M059J (cell line): Measurements from ENCODE around the gene NPEPL1. TPM values are rescaled to one million over a fixed set of nuclear protein-coding genes. Genes with fewer than 3 reads are reported as not detected.
"Not testable (repeated sequence)": the region's sequence is repeated elsewhere in the genome, so short reads cannot be mapped to it uniquely, and the experiment has no call there.

ENCODE experiments used
- DNase-seq: peaks from one replicate; pipeline ENCODE4 v3.0.0-alpha.2; 2012; ENCODE audit warnings: low read depth
- total RNA-seq: library from RNA; depleted of rRNA; stranded (reverse); fragments of >200 nt; shearing (Covaris generic); gene quantifications from 2 replicates; pipeline ENCODE4 v1.2.3, GENCODE V29; 2014

Gene NPEPL1
- total RNA-seq, 1 experiment from 2014 or later, result 14.1 TPM

GRCh38 chr20:58740356-58741308 lies 48.0 kb downstream of the NPEPL1 start:
- no peak for DNase-seq

DNA sequence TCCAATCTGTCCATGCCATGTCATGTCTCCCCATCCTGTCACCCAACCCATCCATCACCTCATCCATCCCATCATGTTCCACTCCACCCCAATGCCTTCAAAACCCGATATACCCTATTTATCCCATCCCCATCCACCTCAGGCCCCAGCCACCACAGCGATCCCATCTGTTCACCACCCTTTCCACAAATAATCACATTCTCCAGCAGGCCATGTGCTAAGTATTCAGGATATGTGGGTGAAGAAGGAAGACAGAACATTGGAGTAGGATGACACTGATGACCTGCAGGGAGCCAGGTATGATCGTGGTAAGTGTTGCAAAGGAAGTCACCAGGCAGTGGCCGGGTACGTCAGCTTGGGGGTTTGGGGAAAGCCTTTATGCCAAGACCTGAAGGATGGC lies 48.8 kb downstream of the NPEPL1 start:
- DNase-seq, result no peak

GRCh38 chr20:58742668-58743566 lies 50.3 kb downstream of the NPEPL1 start:
- no peak for DNase-seq

DNA sequence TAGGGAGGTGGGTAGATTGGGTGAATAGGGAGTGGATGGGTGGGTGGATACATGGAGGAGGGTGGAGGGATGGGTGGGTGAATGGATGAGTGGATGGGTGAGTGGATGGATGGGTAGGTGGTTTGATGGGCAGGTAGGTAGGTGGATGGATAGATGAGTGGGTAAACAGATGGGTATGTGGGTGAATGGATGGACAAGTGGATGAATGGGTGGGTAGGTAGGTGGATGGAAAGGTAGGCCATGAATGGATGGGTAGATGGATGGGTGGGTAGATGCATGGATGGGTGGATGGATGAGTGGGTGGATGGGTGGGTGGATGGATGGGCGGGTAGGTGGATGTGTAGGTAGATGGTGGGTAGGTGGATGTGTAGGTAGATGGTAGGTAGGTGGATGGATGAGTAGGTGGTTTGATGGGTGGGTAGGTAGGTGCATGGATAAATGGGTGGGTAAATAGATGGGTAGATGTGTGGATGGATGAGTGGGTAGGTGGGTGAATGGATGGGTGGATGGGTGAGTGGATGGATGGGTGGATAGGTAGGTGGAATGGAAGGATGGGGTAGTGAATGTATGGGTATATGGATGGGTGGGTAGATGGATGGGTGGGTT lies 51.4 kb downstream of the NPEPL1 start:
- no peak for DNase-seq

- DNase-seq, result no peak
Observed at GRCh38 chr20:58744836-58745235, 52.2 kb downstream of the NPEPL1 start.

- DNase-seq, result no peak
Observed at GRCh38 chr20:58745391-58745790, 52.8 kb downstream of the NPEPL1 start.

- no peak for DNase-seq
Observed at GRCh38 chr20:58746620-58747019, 54.0 kb downstream of the NPEPL1 start.

- DNase-seq, result no peak
Observed at GRCh38 chr20:58747211-58747610, 54.6 kb downstream of the NPEPL1 start.

DNA sequence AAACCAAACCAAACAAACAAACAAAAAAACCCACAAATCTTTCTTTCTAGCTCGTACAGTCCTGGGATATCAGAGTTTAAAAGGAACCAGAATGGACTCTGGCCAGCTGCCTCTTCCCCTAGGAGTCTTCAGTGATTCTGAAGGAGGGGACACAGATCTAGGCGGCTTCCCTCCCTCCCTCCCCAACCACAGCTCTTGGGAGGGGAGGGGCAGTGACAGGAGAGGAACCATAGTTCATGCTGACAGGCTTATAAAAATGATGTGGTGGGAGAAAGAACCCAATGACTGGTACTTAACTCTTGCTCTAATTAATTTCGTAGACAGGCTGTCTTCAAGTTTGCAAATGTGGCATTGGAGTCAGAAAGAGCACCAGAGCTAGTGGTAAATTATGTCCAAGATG lies 56.0 kb downstream of the NPEPL1 start:
- DNase-seq, result no peak

DNA sequence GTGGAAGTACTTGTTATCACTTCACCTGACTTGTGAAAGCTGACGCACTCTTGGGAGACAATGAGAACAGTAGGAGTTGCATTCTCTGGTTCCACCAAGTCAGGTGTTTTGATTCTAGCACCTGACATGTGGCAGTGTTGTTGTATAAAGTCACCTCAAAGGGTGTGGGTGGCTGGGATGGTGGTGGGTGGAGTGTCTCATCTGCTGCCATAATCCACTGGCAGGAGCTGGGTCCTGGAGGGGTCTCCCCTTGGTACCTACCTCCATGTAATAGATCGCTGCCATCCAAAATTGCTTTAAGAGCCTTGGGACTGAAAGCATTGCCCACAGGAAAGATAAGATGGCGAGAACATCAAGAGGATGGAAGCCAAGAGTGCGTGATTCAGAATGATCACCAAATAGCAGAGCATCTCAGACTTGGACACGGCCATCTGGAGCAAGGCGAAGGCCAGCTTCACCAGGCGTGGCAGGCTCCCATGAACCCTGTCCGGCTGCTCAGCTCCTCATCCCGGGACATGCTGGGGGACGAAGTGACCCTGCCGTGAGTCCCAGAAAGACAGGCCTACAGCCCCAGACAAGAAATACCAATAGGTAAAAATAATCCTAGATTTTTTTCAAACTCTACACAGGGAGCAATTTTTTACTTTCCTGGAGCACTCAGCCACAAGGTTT lies 56.6 kb downstream of the NPEPL1 start:
- no peak for DNase-seq

- DNase-seq, result no peak
Observed at GRCh38 chr20:58749979-58750378, 57.4 kb downstream of the NPEPL1 start.

DNA sequence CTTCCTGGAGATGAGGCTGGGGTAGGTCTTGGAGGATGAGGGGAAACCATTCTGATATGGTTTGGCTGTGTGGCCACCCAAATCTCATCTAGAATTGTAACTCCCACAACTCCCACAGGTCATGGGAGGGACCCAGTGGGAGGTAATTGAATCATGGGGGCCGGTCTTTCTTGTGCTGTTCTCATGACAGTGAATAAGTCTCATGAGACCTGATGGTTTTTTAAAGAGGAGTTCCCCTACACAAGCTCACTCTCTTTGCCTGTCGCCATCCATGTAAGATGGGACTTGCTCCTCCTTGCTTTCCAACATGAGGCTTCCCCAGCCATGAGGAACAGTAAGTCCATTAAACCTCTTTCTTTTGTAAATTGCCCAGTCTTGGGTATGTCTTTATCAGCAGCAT lies 58.1 kb downstream of the NPEPL1 start:
- not testable (repeated sequence) for DNase-seq

- DNase-seq, result no peak
Observed at GRCh38 chr20:58751979-58752378, 59.4 kb downstream of the NPEPL1 start.

DNA sequence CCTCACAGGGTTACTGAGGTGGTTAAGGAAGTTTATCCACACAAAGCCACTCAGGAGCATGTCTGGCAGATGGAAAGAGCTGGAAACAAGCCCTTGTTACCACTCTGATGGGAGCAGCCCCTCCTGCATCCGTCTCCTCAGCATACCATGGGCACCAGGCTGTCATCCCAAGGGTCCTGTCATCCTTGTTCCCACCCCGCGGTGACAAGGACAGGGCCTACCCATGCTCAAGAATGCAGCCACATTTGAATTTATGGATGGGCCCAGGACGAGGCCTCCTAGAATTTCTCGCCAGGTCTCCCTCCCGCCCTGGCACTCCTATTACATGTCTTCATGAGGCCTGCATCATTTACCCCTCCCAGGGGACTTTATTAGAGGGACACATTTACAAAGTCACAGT lies 60.0 kb downstream of the NPEPL1 start:
- no peak for DNase-seq

- DNase-seq, result no peak
Observed at GRCh38 chr20:58753267-58753921, 60.8 kb downstream of the NPEPL1 start.

- no peak for DNase-seq
Observed at GRCh38 chr20:58753922-58754551, 61.4 kb downstream of the NPEPL1 start.

GRCh38 chr20:58754584-58754983 lies 62.0 kb downstream of the NPEPL1 start:
- no peak for DNase-seq

GRCh38 chr20:58755062-58755697 lies 62.6 kb downstream of the NPEPL1 start:
- no peak for DNase-seq

DNA sequence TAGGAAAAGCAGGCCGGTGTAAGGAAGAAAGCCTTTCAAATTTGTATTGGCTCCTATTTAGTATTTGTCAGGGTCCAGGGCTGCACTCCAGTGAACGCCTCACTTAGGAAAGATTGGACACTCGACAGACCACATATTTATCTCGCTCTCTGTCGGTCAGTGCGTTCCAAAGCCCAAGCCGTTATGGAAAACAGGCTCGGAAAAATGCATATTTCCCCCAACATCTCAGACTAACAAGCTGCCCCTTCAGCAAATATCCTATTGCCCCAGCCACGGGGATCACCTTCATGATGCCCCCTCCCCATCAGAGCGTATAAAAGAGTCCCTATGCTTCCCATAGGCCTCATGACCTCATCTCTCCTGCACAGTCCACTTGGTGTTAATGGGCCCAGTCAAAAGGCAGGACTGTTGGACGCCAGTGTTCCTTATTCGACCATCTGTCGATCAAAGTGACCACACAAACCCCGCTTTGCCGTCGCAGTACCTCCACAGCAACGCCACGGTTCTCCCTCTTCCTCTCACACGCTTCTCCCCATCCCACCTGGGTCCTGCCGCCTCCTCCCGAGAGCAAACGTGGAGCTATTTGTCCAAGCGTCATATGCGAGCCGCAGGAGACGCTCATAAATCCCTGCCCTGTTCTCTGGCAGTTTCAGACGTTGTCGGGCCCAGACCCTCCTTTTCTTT lies 63.3 kb downstream of the NPEPL1 start:
- no peak for DNase-seq

GRCh38 chr20:58756450-58756775 lies 63.8 kb downstream of the NPEPL1 start:
- no peak for DNase-seq
